NB4 (cell line): ENCODE measurements around the gene ZNF41.

Experiments used
- DNase-seq: peaks from one replicate; pipeline ENCODE4 v3.0.0; 2010; ENCODE audit warnings: low read depth
- H3K4me3 ChIP-seq: one replicate; pipeline ENCODE4 v1.5.1; 2011; ENCODE audit warnings: mild to moderate bottlenecking, low read depth, low read length, moderate library complexity
- MYC ChIP-seq: IDR thresholded peaks from 2 replicates; pipeline ENCODE4 v1.6.1; 2011; ENCODE audit warnings: low read depth, low read length
- POLR2A ChIP-seq: IDR thresholded peaks from 2 replicates; pipeline ENCODE4 v1.6.1; 2011; ENCODE audit warnings: mild to moderate bottlenecking; ENCODE audit not compliant: insufficient read length; ENCODE audit errors: extremely low read depth
- TF ChIP-seq, protein P1 (sequence below): IDR thresholded peaks from one replicate; pipeline ENCODE4 v1.5.1; 2012; ENCODE audit warnings: low read depth, low read length
- TF ChIP-seq, protein P2 (sequence below): IDR thresholded peaks from 2 replicates; pipeline ENCODE4 v1.6.1; 2011; ENCODE audit warnings: low read depth, low read length

ZNF41 gene

DNA sequence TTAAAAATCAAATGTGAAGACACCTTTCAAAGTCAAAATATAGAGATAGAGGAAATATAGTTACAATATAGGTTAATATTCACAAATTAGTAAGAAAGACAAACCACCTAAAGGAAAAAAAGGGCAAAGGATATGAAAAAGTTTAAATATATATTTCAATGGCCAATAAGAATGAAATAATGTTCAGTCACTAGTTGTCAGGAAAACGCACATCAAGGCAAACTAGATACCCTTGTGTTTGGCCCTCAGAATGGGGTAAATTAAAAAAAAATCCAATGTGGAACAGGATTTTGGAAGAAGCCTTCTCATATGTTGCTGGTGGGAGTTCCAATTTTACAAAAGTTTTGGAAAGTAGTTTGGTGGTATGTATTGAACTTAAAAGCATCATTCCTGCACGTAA lies 2.4 kb downstream of the ZNF41 start:
- H3K4me3 ChIP-seq: no peak overlapping the region
- TF ChIP-seq, protein P1, sequence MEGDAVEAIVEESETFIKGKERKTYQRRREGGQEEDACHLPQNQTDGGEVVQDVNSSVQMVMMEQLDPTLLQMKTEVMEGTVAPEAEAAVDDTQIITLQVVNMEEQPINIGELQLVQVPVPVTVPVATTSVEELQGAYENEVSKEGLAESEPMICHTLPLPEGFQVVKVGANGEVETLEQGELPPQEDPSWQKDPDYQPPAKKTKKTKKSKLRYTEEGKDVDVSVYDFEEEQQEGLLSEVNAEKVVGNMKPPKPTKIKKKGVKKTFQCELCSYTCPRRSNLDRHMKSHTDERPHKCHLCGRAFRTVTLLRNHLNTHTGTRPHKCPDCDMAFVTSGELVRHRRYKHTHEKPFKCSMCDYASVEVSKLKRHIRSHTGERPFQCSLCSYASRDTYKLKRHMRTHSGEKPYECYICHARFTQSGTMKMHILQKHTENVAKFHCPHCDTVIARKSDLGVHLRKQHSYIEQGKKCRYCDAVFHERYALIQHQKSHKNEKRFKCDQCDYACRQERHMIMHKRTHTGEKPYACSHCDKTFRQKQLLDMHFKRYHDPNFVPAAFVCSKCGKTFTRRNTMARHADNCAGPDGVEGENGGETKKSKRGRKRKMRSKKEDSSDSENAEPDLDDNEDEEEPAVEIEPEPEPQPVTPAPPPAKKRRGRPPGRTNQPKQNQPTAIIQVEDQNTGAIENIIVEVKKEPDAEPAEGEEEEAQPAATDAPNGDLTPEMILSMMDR: no peak
- TF ChIP-seq, protein P2, sequence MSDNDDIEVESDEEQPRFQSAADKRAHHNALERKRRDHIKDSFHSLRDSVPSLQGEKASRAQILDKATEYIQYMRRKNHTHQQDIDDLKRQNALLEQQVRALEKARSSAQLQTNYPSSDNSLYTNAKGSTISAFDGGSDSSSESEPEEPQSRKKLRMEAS: no peak
- TF ChIP-seq POLR2A (no peak), MYC (no peak)
- DNase-seq: no peak

DNA sequence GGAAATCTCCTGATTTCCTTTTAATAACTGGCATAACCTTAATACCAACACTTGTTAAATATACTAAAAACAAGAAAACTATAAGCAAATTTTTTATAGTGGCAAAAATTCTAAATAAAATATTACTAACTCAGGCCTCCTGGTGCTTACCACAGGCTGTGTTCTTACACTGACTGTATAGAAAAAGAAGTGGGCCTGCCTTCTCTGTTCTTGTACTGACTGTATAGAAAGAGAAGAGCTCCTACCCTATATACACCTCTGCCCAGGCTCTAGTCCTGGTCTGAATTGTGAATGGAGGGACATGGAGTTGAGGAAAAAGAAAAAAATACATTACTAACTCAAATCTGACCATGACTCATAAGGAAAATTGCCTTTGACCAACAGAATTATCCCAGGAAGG lies 7.5 kb downstream of the ZNF41 start:
- no peak for TF ChIP-seq POLR2A
- TF ChIP-seq, protein P1: no peak
- TF ChIP-seq MYC: no peak
- TF ChIP-seq, protein P2: no peak
- no peak for DNase-seq
- no peak overlapping the region for H3K4me3 ChIP-seq

DNA sequence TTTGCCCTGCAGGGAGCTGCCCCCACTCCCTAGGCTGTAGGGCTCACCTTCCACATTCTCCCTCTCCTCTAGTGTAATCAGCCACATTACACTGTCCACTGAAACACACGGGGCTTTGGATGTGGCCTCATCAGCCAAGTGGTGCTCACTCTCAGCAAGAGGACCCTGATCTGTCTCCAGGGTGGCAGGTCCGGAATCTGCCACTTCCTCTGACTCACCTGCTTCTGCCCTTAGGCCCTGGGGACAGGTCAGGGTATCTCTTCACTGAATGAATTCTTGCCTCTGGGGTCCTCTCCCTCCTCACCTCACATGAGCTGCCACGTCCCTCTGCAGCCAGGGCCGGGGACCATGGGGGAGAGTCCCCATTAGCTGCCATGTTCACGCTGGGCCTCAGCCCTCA lies 15.9 kb downstream of the ZNF41 start:
- TF ChIP-seq MYC (no peak), POLR2A (no peak)
- TF ChIP-seq, protein P1: no peak
- TF ChIP-seq, protein P2: no peak
- DNase-seq: no peak
- H3K4me3 ChIP-seq: no peak overlapping the region

DNA sequence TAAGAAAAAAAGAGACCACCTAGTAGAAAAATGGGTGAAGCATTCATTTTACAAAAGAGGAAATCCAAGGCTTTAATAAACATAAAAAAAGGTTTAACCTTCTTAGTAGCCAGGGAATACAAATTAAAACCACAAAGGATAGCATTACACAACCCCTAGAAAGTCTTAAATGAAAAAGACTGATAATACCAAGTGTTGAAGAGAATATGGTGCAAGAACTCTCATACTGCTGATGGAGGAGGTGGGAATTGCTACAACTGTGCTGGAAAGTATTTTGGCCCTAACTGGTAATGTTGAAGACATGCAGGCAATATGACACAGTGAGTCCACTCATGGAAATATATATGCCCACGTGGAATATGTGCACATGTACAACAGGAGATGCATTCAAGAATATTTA lies 22.5 kb downstream of the ZNF41 start:
- H3K4me3 ChIP-seq: no peak overlapping the region
- TF ChIP-seq, protein P1: no peak
- TF ChIP-seq, protein P2: no peak
- TF ChIP-seq POLR2A (no peak), MYC (no peak)

DNA sequence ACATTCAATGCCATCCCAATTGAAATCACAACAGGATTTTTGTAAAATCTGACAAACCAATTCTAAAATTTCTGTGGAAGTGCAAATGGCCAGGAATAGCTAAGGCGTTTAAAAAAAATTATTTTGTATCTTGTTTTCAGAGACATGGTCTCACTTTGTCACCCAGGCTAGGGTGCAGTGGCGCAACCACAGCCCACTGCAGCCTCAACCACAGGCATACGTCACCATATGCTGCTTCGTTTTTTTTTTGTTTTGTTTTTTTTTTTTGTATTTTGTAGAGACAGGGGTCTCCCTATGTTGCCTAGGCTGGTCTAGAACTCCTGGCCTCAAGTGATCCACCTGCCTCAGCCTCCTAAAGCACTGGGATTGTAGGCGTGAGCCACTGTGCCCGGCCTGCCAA lies 24.5 kb downstream of the ZNF41 start:
- TF ChIP-seq POLR2A (no peak), MYC (no peak)
- TF ChIP-seq, protein P1: no peak
- TF ChIP-seq, protein P2: no peak
- H3K4me3 ChIP-seq: no peak overlapping the region
- peak; percentile 41 for DNase-seq

More for the DNA sequence above, 22.5 kb downstream of the ZNF41 start:
- no peak for DNase-seq

DNA sequence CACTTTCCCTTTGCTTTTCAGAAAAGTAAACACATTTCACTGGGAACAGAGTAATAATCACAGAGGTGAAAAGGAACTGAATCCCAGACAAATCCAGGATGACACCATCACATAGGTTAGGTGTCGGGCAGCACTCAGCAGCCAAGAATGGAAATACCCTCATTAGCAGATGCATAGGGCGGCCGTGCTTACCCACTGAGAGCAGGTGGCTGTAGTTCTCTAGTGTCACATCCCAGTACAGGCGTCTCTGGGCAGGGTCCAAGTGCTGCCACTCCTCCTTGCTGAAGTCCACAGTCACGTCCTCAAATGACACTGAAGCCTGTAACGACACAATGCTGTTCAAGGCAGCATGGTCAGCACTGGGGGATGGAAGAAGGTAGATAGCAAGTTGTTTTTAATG lies 26.9 kb downstream of the ZNF41 start:
- DNase-seq: no peak
- H3K4me3 ChIP-seq: no peak overlapping the region
- TF ChIP-seq MYC (no peak), POLR2A (no peak)
- TF ChIP-seq, protein P1: no peak
- TF ChIP-seq, protein P2: no peak
